ENCODE results near the gene GPC6. TPM values are rescaled to one million over a fixed set of nuclear protein-coding genes. Genes with fewer than 3 reads are reported as not detected.
"Not testable (repeated sequence)": the region's sequence is repeated elsewhere in the genome, so short reads cannot be mapped to it uniquely, and the experiment has no call there.

Gene GPC6
- polyA plus RNA-seq, 2 donors: 0.16 to 0.22 TPM

GRCh38 chr13:93206778-93207392 lies 19.7 kb upstream of the GPC6 start:
- not testable (repeated sequence) for H3K9me3 ChIP-seq (ENCODE audit: control insufficient read depth in 2 of 2, insufficient read depth in 1 of 2, low read depth in 1 of 2, low read length in 1 of 2); H3K4me3 ChIP-seq (ENCODE audit: low read depth in 1 of 2, low read length in 2 of 2); H3K4me1 ChIP-seq (ENCODE audit: control insufficient read depth in 2 of 2, insufficient read depth in 2 of 2, low read length in 1 of 2); H3K36me3 ChIP-seq (ENCODE audit: control insufficient read depth in 2 of 2, insufficient read depth in 2 of 2, low read length in 1 of 2); H3K27me3 ChIP-seq (ENCODE audit: control insufficient read depth in 1 of 2, insufficient read depth in 2 of 2, low read length in 2 of 2); H3K27ac ChIP-seq (ENCODE audit: low read depth in 2 of 2, low read length in 1 of 2)
- 86 to 88% methylated on average over 24 of the region's 24 CpGs for WGBS, 2 donors

- Histone ChIP-seq H3K4me1 (ENCODE audit: control insufficient read depth in 2 of 2, insufficient read depth in 2 of 2, low read length in 1 of 2) (no peaks in the 10 kb centered on the region), H3K36me3 (ENCODE audit: control insufficient read depth in 2 of 2, insufficient read depth in 2 of 2, low read length in 1 of 2) (no peaks in the 10 kb centered on the region), H3K4me3 (ENCODE audit: low read depth in 1 of 2, low read length in 2 of 2) (no peak overlapping the region), H3K9me3 (ENCODE audit: control insufficient read depth in 2 of 2, insufficient read depth in 1 of 2, low read depth in 1 of 2, low read length in 1 of 2) (no peaks in the 10 kb centered on the region), H3K27ac (ENCODE audit: low read depth in 2 of 2, low read length in 1 of 2) (no peak overlapping the region), H3K27me3 (ENCODE audit: control insufficient read depth in 1 of 2, insufficient read depth in 2 of 2, low read length in 2 of 2) (no peaks in the 10 kb centered on the region)
- 74 to 93% methylated on average over 1 of the region's 1 CpG for WGBS, 2 donors
These were observed 10.5 kb upstream of the GPC6 start for GRCh38 chr13:93216122-93216521.

- WGBS, 2 donors: 55 to 60% methylated on average over 6 of the region's 6 CpGs
- H3K4me1 ChIP-seq (ENCODE audit: control insufficient read depth in 2 of 2, insufficient read depth in 2 of 2, low read length in 1 of 2): no peaks in the 10 kb centered on the region
- no peaks in the 10 kb centered on the region for H3K27me3 ChIP-seq (ENCODE audit: control insufficient read depth in 1 of 2, insufficient read depth in 2 of 2, low read length in 2 of 2)
- no peak overlapping the region for H3K27ac ChIP-seq (ENCODE audit: low read depth in 2 of 2, low read length in 1 of 2)
- H3K4me3 ChIP-seq (ENCODE audit: low read depth in 1 of 2, low read length in 2 of 2): no peak overlapping the region
- no peaks in the 10 kb centered on the region for H3K36me3 ChIP-seq (ENCODE audit: control insufficient read depth in 2 of 2, insufficient read depth in 2 of 2, low read length in 1 of 2)
- H3K9me3 ChIP-seq (ENCODE audit: control insufficient read depth in 2 of 2, insufficient read depth in 1 of 2, low read depth in 1 of 2, low read length in 1 of 2): no peaks in the 10 kb centered on the region
These were observed 8.8 kb upstream of the GPC6 start for GRCh38 chr13:93217721-93218261.

- Histone ChIP-seq H3K9me3 (ENCODE audit: control insufficient read depth in 2 of 2, insufficient read depth in 1 of 2, low read depth in 1 of 2, low read length in 1 of 2) (no peaks in the 10 kb centered on the region), H3K36me3 (ENCODE audit: control insufficient read depth in 2 of 2, insufficient read depth in 2 of 2, low read length in 1 of 2) (no peaks in the 10 kb centered on the region), H3K27me3 (ENCODE audit: control insufficient read depth in 1 of 2, insufficient read depth in 2 of 2, low read length in 2 of 2) (no peaks in the 10 kb centered on the region), H3K4me1 (ENCODE audit: control insufficient read depth in 2 of 2, insufficient read depth in 2 of 2, low read length in 1 of 2) (no peaks in the 10 kb centered on the region), H3K27ac (ENCODE audit: low read depth in 2 of 2, low read length in 1 of 2) (no peak overlapping the region), H3K4me3 (ENCODE audit: low read depth in 1 of 2, low read length in 2 of 2) (no peak overlapping the region)
- WGBS, 2 donors: 74 to 79% methylated on average over 3 of the region's 3 CpGs
These were observed 8.0 kb upstream of the GPC6 start for GRCh38 chr13:93218583-93218982.

GRCh38 chr13:93220073-93220472 lies 6.5 kb upstream of the GPC6 start:
- H3K27me3 ChIP-seq (ENCODE audit: control insufficient read depth in 1 of 2, insufficient read depth in 2 of 2, low read length in 2 of 2): no peaks in the 10 kb centered on the region
- H3K4me1 ChIP-seq (ENCODE audit: control insufficient read depth in 2 of 2, insufficient read depth in 2 of 2, low read length in 1 of 2): no peaks in the 10 kb centered on the region
- no peak overlapping the region for H3K27ac ChIP-seq (ENCODE audit: low read depth in 2 of 2, low read length in 1 of 2)
- H3K9me3 ChIP-seq (ENCODE audit: control insufficient read depth in 2 of 2, insufficient read depth in 1 of 2, low read depth in 1 of 2, low read length in 1 of 2): no peaks in the 10 kb centered on the region
- WGBS, 2 donors: 49 to 50% methylated on average over 3 of the region's 3 CpGs
- no peaks in the 10 kb centered on the region for H3K36me3 ChIP-seq (ENCODE audit: control insufficient read depth in 2 of 2, insufficient read depth in 2 of 2, low read length in 1 of 2)
- H3K4me3 ChIP-seq (ENCODE audit: low read depth in 1 of 2, low read length in 2 of 2): no peak overlapping the region

GRCh38 chr13:93222976-93223375 lies 3.6 kb upstream of the GPC6 start:
- Histone ChIP-seq H3K36me3 (ENCODE audit: control insufficient read depth in 2 of 2, insufficient read depth in 2 of 2, low read length in 1 of 2) (no peaks in the 10 kb centered on the region), H3K9me3 (ENCODE audit: control insufficient read depth in 2 of 2, insufficient read depth in 1 of 2, low read depth in 1 of 2, low read length in 1 of 2) (no peaks in the 10 kb centered on the region), H3K27me3 (ENCODE audit: control insufficient read depth in 1 of 2, insufficient read depth in 2 of 2, low read length in 2 of 2) (peaks cover 0 to 4% of the 10 kb centered on the region in 2 donors), H3K27ac (ENCODE audit: low read depth in 2 of 2, low read length in 1 of 2) (no peak overlapping the region), H3K4me3 (ENCODE audit: low read depth in 1 of 2, low read length in 2 of 2) (no peak overlapping the region), H3K4me1 (ENCODE audit: control insufficient read depth in 2 of 2, insufficient read depth in 2 of 2, low read length in 1 of 2) (peaks cover 0 to 8% of the 10 kb centered on the region in 2 donors)
- WGBS, 2 donors: 84 to 87% methylated on average over 4 of the region's 4 CpGs

- no peak overlapping the region for H3K27ac ChIP-seq (ENCODE audit: low read depth in 2 of 2, low read length in 1 of 2)
- 89 to 90% methylated on average over 1 of the region's 1 CpG for WGBS, 2 donors
- no peaks in the 10 kb centered on the region for H3K9me3 ChIP-seq (ENCODE audit: control insufficient read depth in 2 of 2, insufficient read depth in 1 of 2, low read depth in 1 of 2, low read length in 1 of 2)
- no peak overlapping the region for H3K4me3 ChIP-seq (ENCODE audit: low read depth in 1 of 2, low read length in 2 of 2)
- no peaks in the 10 kb centered on the region for H3K36me3 ChIP-seq (ENCODE audit: control insufficient read depth in 2 of 2, insufficient read depth in 2 of 2, low read length in 1 of 2)
- peaks cover 0 to 4% of the 10 kb centered on the region in 2 donors for H3K27me3 ChIP-seq (ENCODE audit: control insufficient read depth in 1 of 2, insufficient read depth in 2 of 2, low read length in 2 of 2)
- H3K4me1 ChIP-seq (ENCODE audit: control insufficient read depth in 2 of 2, insufficient read depth in 2 of 2, low read length in 1 of 2): peaks cover 0 to 8% of the 10 kb centered on the region in 2 donors
These were observed 2.1 kb upstream of the GPC6 start for GRCh38 chr13:93224535-93224934.

- 70 to 74% methylated on average over 2 of the region's 2 CpGs for WGBS, 2 donors
- Histone ChIP-seq H3K4me1 (ENCODE audit: control insufficient read depth in 2 of 2, insufficient read depth in 2 of 2, low read length in 1 of 2) (peaks cover 0 to 8% of the 10 kb centered on the region in 2 donors), H3K4me3 (ENCODE audit: low read depth in 1 of 2, low read length in 2 of 2) (no peak overlapping the region), H3K27me3 (ENCODE audit: control insufficient read depth in 1 of 2, insufficient read depth in 2 of 2, low read length in 2 of 2) (peaks cover 0 to 4% of the 10 kb centered on the region in 2 donors), H3K9me3 (ENCODE audit: control insufficient read depth in 2 of 2, insufficient read depth in 1 of 2, low read depth in 1 of 2, low read length in 1 of 2) (no peaks in the 10 kb centered on the region), H3K27ac (ENCODE audit: low read depth in 2 of 2, low read length in 1 of 2) (no peak overlapping the region), H3K36me3 (ENCODE audit: control insufficient read depth in 2 of 2, insufficient read depth in 2 of 2, low read length in 1 of 2) (no peaks in the 10 kb centered on the region)
These were observed 997 bp upstream of the GPC6 start for GRCh38 chr13:93225610-93226009.

- peaks cover 0 to 8% of the 10 kb centered on the region in 2 donors for H3K4me1 ChIP-seq (ENCODE audit: control insufficient read depth in 2 of 2, insufficient read depth in 2 of 2, low read length in 1 of 2)
These were observed 463 bp upstream of the GPC6 start for GRCh38 chr13:93226065-93226622.

More at GRCh38 chr13:93226065-93226622, 463 bp upstream of the GPC6 start:
- no peak overlapping the region for H3K27ac ChIP-seq (ENCODE audit: low read depth in 2 of 2, low read length in 1 of 2)
- H3K36me3 ChIP-seq (ENCODE audit: control insufficient read depth in 2 of 2, insufficient read depth in 2 of 2, low read length in 1 of 2): no peaks in the 10 kb centered on the region
- WGBS, 2 donors: 12 to 13% methylated on average over 5 of the region's 5 CpGs
- H3K27me3 ChIP-seq (ENCODE audit: control insufficient read depth in 1 of 2, insufficient read depth in 2 of 2, low read length in 2 of 2): peaks cover 0 to 4% of the 10 kb centered on the region in 2 donors
- H3K4me3 ChIP-seq (ENCODE audit: low read depth in 1 of 2, low read length in 2 of 2): no peak overlapping the region
- H3K9me3 ChIP-seq (ENCODE audit: control insufficient read depth in 2 of 2, insufficient read depth in 1 of 2, low read depth in 1 of 2, low read length in 1 of 2): no peaks in the 10 kb centered on the region
